ENCODE measurements around the gene IYD. TPM values are rescaled to one million over a fixed set of nuclear protein-coding genes. Genes with fewer than 3 reads are reported as not detected.

Gene IYD

GRCh38 chr6:150451807-150452427 is 83.1 kb downstream of the IYD start:
- H3K27me3 ChIP-seq (ENCODE audit: control insufficient read depth in 3 of 3, insufficient read depth in 3 of 3, low read depth in 1 of 3, low read length in 3 of 3), result no peaks in the 10 kb centered on the region
- H2BK120ac ChIP-seq (ENCODE audit: low read depth, low read length), result no peak overlapping the region
- no peak overlapping the region for H3K18ac ChIP-seq (ENCODE audit: low read length)
- H2AK5ac ChIP-seq (ENCODE audit: low read depth, low read length), result no peak overlapping the region
- no peak overlapping the region for H3K4me3 ChIP-seq (ENCODE audit: low read length in 2 of 2)
- H3K9me3 ChIP-seq (replicated peaks in 1 of 2; ENCODE audit: control insufficient read depth in 2 of 2, insufficient read depth in 1 of 2, low read depth in 1 of 2, low read length in 2 of 2), result no peaks in the 10 kb centered on the region
- no peak overlapping the region for H3K23ac ChIP-seq (ENCODE audit: low read depth, low read length, poor library complexity)
- H4K8ac ChIP-seq (ENCODE audit: low read depth, low read length), result no peak overlapping the region
- peak overlapping the region; percentile 87 for H2AFZ ChIP-seq (ENCODE audit: low read length)
- no peak overlapping the region for H3K14ac ChIP-seq (ENCODE audit: low read length)
- no peak overlapping the region for H3K4ac ChIP-seq (ENCODE audit: low read length)
- no peak overlapping the region for H2BK15ac ChIP-seq (ENCODE audit: low read length)
- H3K36me3 ChIP-seq (replicated peaks in 1 of 2; ENCODE audit: control insufficient read depth in 2 of 2, insufficient read depth in 2 of 2, low read length in 2 of 2), result no peaks in the 10 kb centered on the region
- no peak overlapping the region for H2BK5ac ChIP-seq (ENCODE audit: low read length)
- no peak for DNase-seq (ENCODE audit: low spot score)
- H3K9ac ChIP-seq (ENCODE audit: low read depth, low read length, poor library complexity), result no peak overlapping the region
- no peak overlapping the region for H3K27ac ChIP-seq (replicated peaks; ENCODE audit: low read length)
- H3K4me1 ChIP-seq (ENCODE audit: control insufficient read depth in 2 of 2, insufficient read depth in 1 of 2, low read depth in 1 of 2, low read length in 2 of 2), result peaks cover 11 to 20% of the 10 kb centered on the region in 2 donors
- no peak overlapping the region for H2BK12ac ChIP-seq (ENCODE audit: low read length)
- H3K79me1 ChIP-seq (ENCODE audit: low read depth, low read length), result no peaks in the 10 kb centered on the region
- no CpG with 5 or more reads among the region's 13 CpGs for WGBS, 2 donors (ENCODE audit: extremely low coverage in 2 of 2, insufficient read length in 2 of 2, insufficient replicate concordance in 1 of 2)
- no peak overlapping the region for H3K4me2 ChIP-seq (ENCODE audit: insufficient read depth, low read length, poor library complexity, severe bottlenecking)
- no peak overlapping the region for H4K91ac ChIP-seq (ENCODE audit: low read depth, low read length, poor library complexity)

- no peak overlapping the region for H3K27ac ChIP-seq (replicated peaks; ENCODE audit: low read length)
- H3K79me1 ChIP-seq (ENCODE audit: low read depth, low read length), result no peaks in the 10 kb centered on the region
- H2BK15ac ChIP-seq (ENCODE audit: low read length), result no peak overlapping the region
- H2BK12ac ChIP-seq (ENCODE audit: low read length), result no peak overlapping the region
- H3K9ac ChIP-seq (ENCODE audit: low read depth, low read length, poor library complexity), result no peak overlapping the region
- H3K9me3 ChIP-seq (replicated peaks in 1 of 2; ENCODE audit: control insufficient read depth in 2 of 2, insufficient read depth in 1 of 2, low read depth in 1 of 2, low read length in 2 of 2), result no peaks in the 10 kb centered on the region
- H2AFZ ChIP-seq (ENCODE audit: low read length), result peak overlapping the region; percentile 87
- H3K4me3 ChIP-seq (ENCODE audit: low read length in 2 of 2), result no peak overlapping the region
- H3K4me1 ChIP-seq (ENCODE audit: control insufficient read depth in 2 of 2, insufficient read depth in 1 of 2, low read depth in 1 of 2, low read length in 2 of 2), result peaks cover 11 to 20% of the 10 kb centered on the region in 2 donors
- no peak overlapping the region for H3K4ac ChIP-seq (ENCODE audit: low read length)
- no peak overlapping the region for H3K23ac ChIP-seq (ENCODE audit: low read depth, low read length, poor library complexity)
- H3K18ac ChIP-seq (ENCODE audit: low read length), result no peak overlapping the region
- H3K27me3 ChIP-seq (ENCODE audit: control insufficient read depth in 3 of 3, insufficient read depth in 3 of 3, low read depth in 1 of 3, low read length in 3 of 3), result no peaks in the 10 kb centered on the region
- H4K8ac ChIP-seq (ENCODE audit: low read depth, low read length), result no peak overlapping the region
- H4K91ac ChIP-seq (ENCODE audit: low read depth, low read length, poor library complexity), result no peak overlapping the region
- H2BK120ac ChIP-seq (ENCODE audit: low read depth, low read length), result no peak overlapping the region
- no peak overlapping the region for H2AK5ac ChIP-seq (ENCODE audit: low read depth, low read length)
- no peaks in the 10 kb centered on the region for H3K36me3 ChIP-seq (replicated peaks in 1 of 2; ENCODE audit: control insufficient read depth in 2 of 2, insufficient read depth in 2 of 2, low read length in 2 of 2)
- DNase-seq (ENCODE audit: low spot score), result peak; percentile 9
- WGBS, 2 donors (ENCODE audit: extremely low coverage in 2 of 2, insufficient read length in 2 of 2, insufficient replicate concordance in 1 of 2), result no CpG with 5 or more reads among the region's 18 CpGs
- no peak overlapping the region for H3K14ac ChIP-seq (ENCODE audit: low read length)
- H2BK5ac ChIP-seq (ENCODE audit: low read length), result no peak overlapping the region
- H3K4me2 ChIP-seq (ENCODE audit: insufficient read depth, low read length, poor library complexity, severe bottlenecking), result no peak overlapping the region
Observed at GRCh38 chr6:150452428-150453243, 83.8 kb downstream of the IYD start.

GRCh38 chr6:150453357-150453756 is 84.5 kb downstream of the IYD start:
- no peak for DNase-seq (ENCODE audit: low spot score)
- no peak overlapping the region for H2BK12ac ChIP-seq (ENCODE audit: low read length)
- H3K4me1 ChIP-seq (ENCODE audit: control insufficient read depth in 2 of 2, insufficient read depth in 1 of 2, low read depth in 1 of 2, low read length in 2 of 2), result peaks cover 11 to 20% of the 10 kb centered on the region in 2 donors
- no peaks in the 10 kb centered on the region for H3K36me3 ChIP-seq (replicated peaks in 1 of 2; ENCODE audit: control insufficient read depth in 2 of 2, insufficient read depth in 2 of 2, low read length in 2 of 2)
- no peak overlapping the region for H4K91ac ChIP-seq (ENCODE audit: low read depth, low read length, poor library complexity)
- H3K23ac ChIP-seq (ENCODE audit: low read depth, low read length, poor library complexity), result no peak overlapping the region
- no peak overlapping the region for H3K4me3 ChIP-seq (ENCODE audit: low read length in 2 of 2)
- H3K9me3 ChIP-seq (replicated peaks in 1 of 2; ENCODE audit: control insufficient read depth in 2 of 2, insufficient read depth in 1 of 2, low read depth in 1 of 2, low read length in 2 of 2), result no peaks in the 10 kb centered on the region
- no CpG with 5 or more reads among the region's 2 CpGs for WGBS, 2 donors (ENCODE audit: extremely low coverage in 2 of 2, insufficient read length in 2 of 2, insufficient replicate concordance in 1 of 2)
- H3K18ac ChIP-seq (ENCODE audit: low read length), result no peak overlapping the region
- H2AK5ac ChIP-seq (ENCODE audit: low read depth, low read length), result no peak overlapping the region
- H3K4me2 ChIP-seq (ENCODE audit: insufficient read depth, low read length, poor library complexity, severe bottlenecking), result no peak overlapping the region
- no peak overlapping the region for H2AFZ ChIP-seq (ENCODE audit: low read length)
- no peak overlapping the region for H3K27ac ChIP-seq (replicated peaks; ENCODE audit: low read length)
- no peak overlapping the region for H2BK120ac ChIP-seq (ENCODE audit: low read depth, low read length)
- no peak overlapping the region for H4K8ac ChIP-seq (ENCODE audit: low read depth, low read length)
- no peak overlapping the region for H2BK5ac ChIP-seq (ENCODE audit: low read length)
- H3K27me3 ChIP-seq (ENCODE audit: control insufficient read depth in 3 of 3, insufficient read depth in 3 of 3, low read depth in 1 of 3, low read length in 3 of 3), result no peaks in the 10 kb centered on the region
- no peak overlapping the region for H3K4ac ChIP-seq (ENCODE audit: low read length)
- H3K14ac ChIP-seq (ENCODE audit: low read length), result no peak overlapping the region
- no peak overlapping the region for H2BK15ac ChIP-seq (ENCODE audit: low read length)
- no peaks in the 10 kb centered on the region for H3K79me1 ChIP-seq (ENCODE audit: low read depth, low read length)
- H3K9ac ChIP-seq (ENCODE audit: low read depth, low read length, poor library complexity), result no peak overlapping the region

Small RNAs within 50 kb of the gene (small RNA-seq; reads per million reads assigned to genes)
- gene RNU4-7P (ENCODE audit: insufficient read depth), result not detected
